ENCODE results near the gene FRG2.
"Not testable (repeated sequence)": the region's sequence is repeated elsewhere in the genome, so short reads cannot be mapped to it uniquely, and the experiment has no call there.

The FRG2 gene

GRCh38 chr4:190020790-190021717 is 6.0 kb downstream of the FRG2 start:
- Histone ChIP-seq H3K4me1 (ENCODE audit: control insufficient read depth, insufficient read depth, low read length) (peaks cover 6% of the 10 kb centered on the region), H3K27me3 (ENCODE audit: control insufficient read depth, insufficient read depth, low read length) (peaks cover 57% of the 10 kb centered on the region), H3K36me3 (ENCODE audit: control insufficient read depth, insufficient read depth, low read length) (no peaks in the 10 kb centered on the region), H3K4me3 (ENCODE audit: low read length) (no peak overlapping the region), H3K9me3 (ENCODE audit: control insufficient read depth, low read length) (no peaks in the 10 kb centered on the region), H3K9ac (ENCODE audit: low read length) (no peak overlapping the region)

- not testable (repeated sequence) for H3K4me1 ChIP-seq (ENCODE audit: control insufficient read depth, insufficient read depth, low read length); H3K4me3 ChIP-seq (ENCODE audit: low read length); H3K36me3 ChIP-seq (ENCODE audit: control insufficient read depth, insufficient read depth, low read length); H3K9ac ChIP-seq (ENCODE audit: low read length); H3K9me3 ChIP-seq (ENCODE audit: control insufficient read depth, low read length)
- H3K27me3 ChIP-seq (ENCODE audit: control insufficient read depth, insufficient read depth, low read length), result peaks cover 68% of the 10 kb centered on the region
These were observed 7.1 kb downstream of the FRG2 start for GRCh38 chr4:190019859-190020463.

- Histone ChIP-seq H3K4me1 (ENCODE audit: control insufficient read depth, insufficient read depth, low read length) (peaks cover 6% of the 10 kb centered on the region), H3K36me3 (ENCODE audit: control insufficient read depth, insufficient read depth, low read length) (no peaks in the 10 kb centered on the region), H3K9ac (ENCODE audit: low read length) (no peak overlapping the region), H3K9me3 (ENCODE audit: control insufficient read depth, low read length) (no peaks in the 10 kb centered on the region), H3K27me3 (ENCODE audit: control insufficient read depth, insufficient read depth, low read length) (peaks cover 76% of the 10 kb centered on the region), H3K4me3 (ENCODE audit: low read length) (no peak overlapping the region)
These were observed 7.8 kb downstream of the FRG2 start for GRCh38 chr4:190019023-190019858.

- no peaks in the 10 kb centered on the region for H3K9me3 ChIP-seq (ENCODE audit: control insufficient read depth, low read length)
- no peak overlapping the region for H3K9ac ChIP-seq (ENCODE audit: low read length)
- H3K27me3 ChIP-seq (ENCODE audit: control insufficient read depth, insufficient read depth, low read length), result peaks cover 76% of the 10 kb centered on the region
- H3K4me3 ChIP-seq (ENCODE audit: low read length), result no peak overlapping the region
- H3K36me3 ChIP-seq (ENCODE audit: control insufficient read depth, insufficient read depth, low read length), result no peaks in the 10 kb centered on the region
- peaks cover 6% of the 10 kb centered on the region for H3K4me1 ChIP-seq (ENCODE audit: control insufficient read depth, insufficient read depth, low read length)
These were observed 8.7 kb downstream of the FRG2 start for GRCh38 chr4:190018201-190018920.

- no peaks in the 10 kb centered on the region for H3K36me3 ChIP-seq (ENCODE audit: control insufficient read depth, insufficient read depth, low read length)
- peaks cover 6% of the 10 kb centered on the region for H3K4me1 ChIP-seq (ENCODE audit: control insufficient read depth, insufficient read depth, low read length)
These were observed 9.5 kb downstream of the FRG2 start for GRCh38 chr4:190017357-190018200.

GRCh38 chr4:190016369-190017289 is 10.4 kb downstream of the FRG2 start:
- H3K4me1 ChIP-seq (ENCODE audit: control insufficient read depth, insufficient read depth, low read length), result peaks cover 6% of the 10 kb centered on the region
- no peak overlapping the region for H3K4me3 ChIP-seq (ENCODE audit: low read length)
- no peak overlapping the region for H3K9ac ChIP-seq (ENCODE audit: low read length)
- H3K9me3 ChIP-seq (ENCODE audit: control insufficient read depth, low read length), result no peaks in the 10 kb centered on the region
- no peaks in the 10 kb centered on the region for H3K36me3 ChIP-seq (ENCODE audit: control insufficient read depth, insufficient read depth, low read length)
- peaks cover 72% of the 10 kb centered on the region for H3K27me3 ChIP-seq (ENCODE audit: control insufficient read depth, insufficient read depth, low read length)

More at GRCh38 chr4:190017357-190018200, 9.5 kb downstream of the FRG2 start:
- Histone ChIP-seq H3K4me3 (ENCODE audit: low read length) (no peak overlapping the region), H3K9me3 (ENCODE audit: control insufficient read depth, low read length) (no peaks in the 10 kb centered on the region), H3K9ac (ENCODE audit: low read length) (no peak overlapping the region), H3K27me3 (ENCODE audit: control insufficient read depth, insufficient read depth, low read length) (peaks cover 73% of the 10 kb centered on the region)

- H3K4me1 ChIP-seq (ENCODE audit: control insufficient read depth, insufficient read depth, low read length), result peaks cover 3% of the 10 kb centered on the region
- H3K9me3 ChIP-seq (ENCODE audit: control insufficient read depth, low read length), result no peaks in the 10 kb centered on the region
- H3K9ac ChIP-seq (ENCODE audit: low read length), result no peak overlapping the region
- H3K36me3 ChIP-seq (ENCODE audit: control insufficient read depth, insufficient read depth, low read length), result no peaks in the 10 kb centered on the region
- no peak overlapping the region for H3K4me3 ChIP-seq (ENCODE audit: low read length)
- peaks cover 65% of the 10 kb centered on the region for H3K27me3 ChIP-seq (ENCODE audit: control insufficient read depth, insufficient read depth, low read length)
These were observed 11.3 kb downstream of the FRG2 start for GRCh38 chr4:190015538-190016368.

- no peak overlapping the region for H3K9ac ChIP-seq (ENCODE audit: low read length)
- no peaks in the 10 kb centered on the region for H3K36me3 ChIP-seq (ENCODE audit: control insufficient read depth, insufficient read depth, low read length)
- peaks cover 57% of the 10 kb centered on the region for H3K27me3 ChIP-seq (ENCODE audit: control insufficient read depth, insufficient read depth, low read length)
- no peak overlapping the region for H3K4me3 ChIP-seq (ENCODE audit: low read length)
- H3K9me3 ChIP-seq (ENCODE audit: control insufficient read depth, low read length), result no peaks in the 10 kb centered on the region
- H3K4me1 ChIP-seq (ENCODE audit: control insufficient read depth, insufficient read depth, low read length), result no peaks in the 10 kb centered on the region
These were observed 12.1 kb downstream of the FRG2 start for GRCh38 chr4:190014771-190015537.

GRCh38 chr4:189989941-189990340 is 37.1 kb downstream of the FRG2 start:
- not testable (repeated sequence) for H3K4me3 ChIP-seq (ENCODE audit: low read length); H3K27me3 ChIP-seq (ENCODE audit: control insufficient read depth, insufficient read depth, low read length); H3K36me3 ChIP-seq (ENCODE audit: control insufficient read depth, insufficient read depth, low read length); H3K9me3 ChIP-seq (ENCODE audit: control insufficient read depth, low read length); H3K9ac ChIP-seq (ENCODE audit: low read length); H3K4me1 ChIP-seq (ENCODE audit: control insufficient read depth, insufficient read depth, low read length)

All from mucosa of stomach (tissue), 1 donor.